HEK293 (cell line): ENCODE results near the gene AKR1C1.

Source experiments
- ZNF785 ChIP-seq: fragments of 450-650 bp; formaldehyde crosslinking; IDR thresholded peaks from 2 replicates; pipeline ENCODE4 v1.5.1; 2016; ENCODE audit warnings: missing biosample characterization, missing genetic modification characterization
- ZSCAN30 ChIP-seq: fragments of 450-650 bp; IDR thresholded peaks from 2 replicates; pipeline ENCODE4 v1.5.1; 2018; ENCODE audit warnings: missing biosample characterization, mild to moderate bottlenecking, missing genetic modification characterization, moderate library complexity
- TF ChIP-seq, protein P1 (sequence below): fragments of 450-650 bp; formaldehyde crosslinking; IDR thresholded peaks from 2 replicates; pipeline ENCODE4 v1.5.1; 2016; ENCODE audit warnings: missing biosample characterization, missing genetic modification characterization

GRCh38 chr10:4931587-4931986, 31.6 kb upstream of the AKR1C1 start:
- TF ChIP-seq ZNF785 (tag by site-specific recombination) (no peak), ZSCAN30 (tag by site-specific recombination) (no peak)
- TF ChIP-seq, protein P1, sequence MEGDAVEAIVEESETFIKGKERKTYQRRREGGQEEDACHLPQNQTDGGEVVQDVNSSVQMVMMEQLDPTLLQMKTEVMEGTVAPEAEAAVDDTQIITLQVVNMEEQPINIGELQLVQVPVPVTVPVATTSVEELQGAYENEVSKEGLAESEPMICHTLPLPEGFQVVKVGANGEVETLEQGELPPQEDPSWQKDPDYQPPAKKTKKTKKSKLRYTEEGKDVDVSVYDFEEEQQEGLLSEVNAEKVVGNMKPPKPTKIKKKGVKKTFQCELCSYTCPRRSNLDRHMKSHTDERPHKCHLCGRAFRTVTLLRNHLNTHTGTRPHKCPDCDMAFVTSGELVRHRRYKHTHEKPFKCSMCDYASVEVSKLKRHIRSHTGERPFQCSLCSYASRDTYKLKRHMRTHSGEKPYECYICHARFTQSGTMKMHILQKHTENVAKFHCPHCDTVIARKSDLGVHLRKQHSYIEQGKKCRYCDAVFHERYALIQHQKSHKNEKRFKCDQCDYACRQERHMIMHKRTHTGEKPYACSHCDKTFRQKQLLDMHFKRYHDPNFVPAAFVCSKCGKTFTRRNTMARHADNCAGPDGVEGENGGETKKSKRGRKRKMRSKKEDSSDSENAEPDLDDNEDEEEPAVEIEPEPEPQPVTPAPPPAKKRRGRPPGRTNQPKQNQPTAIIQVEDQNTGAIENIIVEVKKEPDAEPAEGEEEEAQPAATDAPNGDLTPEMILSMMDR = no peak
